Stimulated activated CD4-positive, alpha-beta T cell treated with anti-CD3 and anti-CD28 coated beads, Interleukin-2, amount 100 ng/mL, for 48 hours (primary cell): ENCODE results near the gene TXNDC17.
"Not testable (repeated sequence)": the region's sequence is repeated elsewhere in the genome, so short reads cannot be mapped to it uniquely, and the experiment has no call there.

ENCODE experiments used
- DNase-seq, 2 donors: peaks; one replicate each; pipeline ENCODE4 v3.0.0-alpha.2; 2020

TXNDC17 gene

GRCh38 chr17:6640536-6641246 is at the start of gene TXNDC17, which contains the start of gene KIAA0753:
Gene TXNDC17, plus strand, starts transcription at chr17:6641060. Its CDS starts 23 bp downstream, at chr17:6641083.
Gene KIAA0753, minus strand, starts transcription at chr17:6640711. Its CDS starts 5,608 bp downstream, at chr17:6635103.
- DNase-seq = peak; percentile 93 to 95

GRCh38 chr17:6591599-6592158 is 49.2 kb upstream of the TXNDC17 start:
- no peak for DNase-seq

GRCh38 chr17:6592173-6592572 is 48.7 kb upstream of the TXNDC17 start:
- no peak for DNase-seq

- not testable (repeated sequence) for DNase-seq
Measured at GRCh38 chr17:6593371-6593770, 47.5 kb upstream of the TXNDC17 start.

GRCh38 chr17:6596081-6596480 is 44.8 kb upstream of the TXNDC17 start:
- DNase-seq = no peak

GRCh38 chr17:6596511-6596910 is 44.3 kb upstream of the TXNDC17 start:
- DNase-seq = no peak

- DNase-seq = no peak
Measured at GRCh38 chr17:6596941-6597340, 43.9 kb upstream of the TXNDC17 start.

GRCh38 chr17:6597727-6598126 is 43.1 kb upstream of the TXNDC17 start:
- no peak for DNase-seq

GRCh38 chr17:6599364-6599763 is 41.5 kb upstream of the TXNDC17 start:
- DNase-seq = no peak

- DNase-seq = no peak
Measured at GRCh38 chr17:6602141-6602540, 38.7 kb upstream of the TXNDC17 start.

- no peak for DNase-seq
Measured at GRCh38 chr17:6603744-6604325, 37.0 kb upstream of the TXNDC17 start.

- DNase-seq = no peak
Measured at GRCh38 chr17:6605142-6605541, 35.7 kb upstream of the TXNDC17 start.

GRCh38 chr17:6608321-6608720 is 32.5 kb upstream of the TXNDC17 start:
- DNase-seq = no peak

- DNase-seq = no peak
Measured at GRCh38 chr17:6610011-6610410, 30.8 kb upstream of the TXNDC17 start.

GRCh38 chr17:6611231-6611630 is 29.6 kb upstream of the TXNDC17 start:
- no peak for DNase-seq

- DNase-seq = no peak
Measured at GRCh38 chr17:6623941-6624340, 16.9 kb upstream of the TXNDC17 start.

- DNase-seq = no peak
Measured at GRCh38 chr17:6626616-6627015, 14.2 kb upstream of the TXNDC17 start.

- DNase-seq = no peak
Measured at GRCh38 chr17:6627019-6627418, 13.8 kb upstream of the TXNDC17 start.

- DNase-seq = no peak
Measured at GRCh38 chr17:6630390-6630789, 10.5 kb upstream of the TXNDC17 start.

- no peak for DNase-seq
Measured at GRCh38 chr17:6632530-6632929, 8.3 kb upstream of the TXNDC17 start.

- DNase-seq = no peak
Measured at GRCh38 chr17:6633263-6633662, 7.6 kb upstream of the TXNDC17 start.

- DNase-seq = no peak
Measured at GRCh38 chr17:6636105-6636504, 4.8 kb upstream of the TXNDC17 start.

GRCh38 chr17:6636616-6637457 is 4.0 kb upstream of the TXNDC17 start:
- DNase-seq = no peak
